NCI-H1105 treated with DMSO at 0.1 percent for 48 hours (cell line): Measurements from ENCODE around the gene OR13C5.
A peak's percentile ranks its signal among the peaks of the same experiment; 100 is the strongest.
"Not testable (repeated sequence)": the region's sequence is repeated elsewhere in the genome, so short reads cannot be mapped to it uniquely, and the experiment has no call there.

Experiments used
- DNase-seq: peaks from one replicate; lab custom pipeline; 2025; lab: John Stamatoyannopoulos, UW

Gene OR13C5, protein sequence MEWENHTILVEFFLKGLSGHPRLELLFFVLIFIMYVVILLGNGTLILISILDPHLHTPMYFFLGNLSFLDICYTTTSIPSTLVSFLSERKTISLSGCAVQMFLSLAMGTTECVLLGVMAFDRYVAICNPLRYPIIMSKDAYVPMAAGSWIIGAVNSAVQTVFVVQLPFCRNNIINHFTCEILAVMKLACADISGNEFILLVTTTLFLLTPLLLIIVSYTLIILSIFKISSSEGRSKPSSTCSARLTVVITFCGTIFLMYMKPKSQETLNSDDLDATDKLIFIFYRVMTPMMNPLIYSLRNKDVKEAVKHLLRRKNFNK

DNA sequence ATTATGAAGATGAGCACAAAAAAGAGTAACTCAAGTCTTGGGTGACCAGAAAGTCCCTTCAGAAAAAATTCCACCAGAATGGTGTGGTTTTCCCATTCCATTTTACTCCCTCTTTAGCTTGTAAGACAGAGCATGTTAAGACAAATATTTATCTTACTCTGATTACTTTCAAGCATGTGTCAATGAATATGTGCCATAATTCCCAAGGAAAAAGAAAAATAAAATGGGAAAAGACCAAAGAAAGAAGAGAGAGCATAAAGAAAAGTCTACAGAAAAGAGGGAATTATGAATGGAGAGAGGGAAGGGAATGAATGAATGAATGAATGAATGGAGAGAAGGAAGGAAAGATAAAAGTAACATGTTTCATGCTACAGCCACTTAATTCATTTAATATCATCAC lies at the start of gene OR13C5:
Gene OR13C5, minus strand, starts transcription at position 101 of the 400 bp plus-strand sequence. Its CDS starts 0 bp downstream, at position 101.
- not testable (repeated sequence) for DNase-seq

DNA sequence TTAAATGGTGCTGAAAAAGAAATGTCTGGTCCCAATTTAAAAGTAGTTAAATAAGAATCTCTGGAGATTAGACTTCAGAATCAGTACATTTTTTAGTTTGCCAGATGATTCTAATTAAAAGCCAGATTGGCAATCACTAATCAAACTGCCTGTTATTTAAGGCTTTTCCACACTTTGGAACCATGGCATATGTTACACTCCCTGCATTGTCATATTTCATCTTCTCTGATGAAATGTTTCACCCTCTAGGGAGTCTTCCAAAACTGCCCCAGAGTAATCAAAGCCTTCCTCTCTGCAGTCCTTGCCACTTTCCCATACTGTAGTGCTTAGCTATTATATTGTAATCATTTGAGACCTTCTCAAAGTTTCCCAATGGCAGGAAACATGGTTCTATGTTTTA lies 36.2 kb upstream of the OR13C5 start:
- DNase-seq = no peak

DNA sequence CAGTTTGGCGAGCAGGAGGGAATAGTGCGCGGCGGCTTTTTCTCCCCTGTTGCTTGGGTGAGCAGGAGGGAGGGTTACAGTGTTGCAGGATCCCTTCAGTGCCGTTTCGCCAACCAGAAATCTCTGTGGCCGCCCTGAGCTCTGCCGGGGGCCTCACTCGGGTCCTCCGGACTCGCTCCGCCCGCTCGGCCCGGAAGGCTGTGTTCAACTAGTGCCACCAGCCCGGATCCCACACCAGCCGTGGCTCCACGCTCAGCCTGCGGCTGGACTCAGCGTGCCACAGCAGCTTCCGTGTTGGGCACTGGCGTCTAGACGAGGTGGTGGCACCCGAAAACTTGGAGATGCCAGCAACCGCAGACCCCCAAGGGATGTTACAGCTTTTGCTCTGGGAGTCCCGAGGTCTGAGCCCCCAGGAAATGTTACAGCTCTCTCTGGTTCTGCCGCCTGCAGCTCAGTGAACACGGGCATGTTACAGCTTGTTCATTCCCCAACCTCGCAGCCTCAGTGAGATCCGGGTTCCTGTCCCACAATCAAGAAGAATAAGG lies 34.8 kb upstream of the OR13C5 start:
- DNase-seq = no peak

DNA sequence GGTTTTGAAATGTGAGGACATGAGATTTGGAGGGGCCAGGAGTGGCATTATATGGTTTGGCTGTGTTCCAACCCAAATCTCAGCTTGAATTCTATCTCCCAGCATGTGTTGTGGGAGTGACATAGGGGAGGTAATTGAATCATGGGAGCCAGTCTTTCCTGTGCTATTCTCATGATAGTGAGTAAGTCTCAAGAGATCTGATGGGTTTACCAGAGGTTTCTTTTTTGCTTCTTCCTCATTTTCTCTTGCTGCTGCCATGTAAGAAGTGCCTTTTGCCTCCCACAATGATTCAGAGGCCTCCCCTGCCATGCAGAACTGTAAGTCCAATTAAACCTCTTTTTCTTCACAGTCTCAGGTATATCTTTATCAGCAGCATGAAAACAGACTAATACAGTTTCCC lies 26.8 kb upstream of the OR13C5 start:
- not testable (repeated sequence) for DNase-seq

DNA sequence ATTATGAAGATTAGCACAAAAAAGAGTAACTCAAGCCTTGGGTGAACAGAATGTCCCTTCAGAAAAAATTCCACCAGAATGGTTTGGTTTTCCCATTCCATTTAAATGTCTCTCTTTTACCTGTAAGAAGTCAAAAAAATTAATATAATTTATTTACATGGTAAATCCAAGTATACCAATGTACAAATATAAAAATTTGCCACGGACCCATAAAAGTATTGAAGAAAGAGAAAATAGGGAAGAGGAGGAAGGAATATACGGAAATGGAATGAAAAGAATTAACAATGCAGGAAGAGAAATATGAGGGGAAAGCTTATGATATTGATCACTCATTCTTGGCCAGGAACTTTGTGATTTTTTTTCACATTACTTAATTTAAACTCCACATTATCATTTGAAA lies 18.9 kb upstream of the OR13C5 start, which contains the start of gene OR13C9:
Gene OR13C9, minus strand, starts transcription at position 101 of the 400 bp plus-strand sequence. Its CDS starts 0 bp downstream, at position 101.
- DNase-seq = no peak

DNA sequence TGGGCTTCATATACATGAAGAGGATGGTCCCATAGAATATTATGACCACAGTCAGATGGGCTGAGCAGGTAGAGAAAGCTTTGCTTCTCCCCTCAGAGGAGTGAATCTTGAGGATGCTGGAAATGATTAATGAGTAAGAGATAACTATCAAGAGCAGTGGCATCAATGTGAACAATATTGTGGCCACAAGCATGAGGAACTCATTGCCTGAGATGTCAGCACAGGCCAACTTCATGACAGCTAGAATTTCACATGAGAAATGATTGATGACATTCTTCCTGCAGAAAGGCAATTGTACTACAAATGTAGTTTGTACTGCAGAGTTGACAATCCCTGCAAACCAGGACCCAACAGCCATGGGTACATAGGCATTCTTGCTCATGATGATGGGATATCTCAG lies 18.2 kb upstream of the OR13C5 start:
- no peak for DNase-seq

DNA sequence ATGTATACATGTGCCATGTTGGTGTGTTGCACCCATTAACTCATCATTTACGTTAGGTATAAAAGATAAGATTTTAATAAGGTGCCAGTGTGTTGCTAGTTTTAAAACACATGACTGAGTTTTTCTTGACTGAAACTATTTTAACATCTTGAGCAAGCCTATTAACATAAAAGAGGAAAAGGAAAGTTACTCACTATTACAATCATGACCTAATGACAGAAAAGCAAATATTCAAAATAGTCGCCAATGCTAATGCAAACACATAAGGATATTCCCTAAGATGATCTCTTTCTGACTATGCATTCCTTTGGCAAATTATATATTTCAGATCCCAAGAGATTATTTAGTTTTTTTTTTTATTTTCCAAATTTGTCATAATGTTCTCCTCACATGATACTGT lies 12.0 kb upstream of the OR13C5 start:
- DNase-seq = no peak

DNA sequence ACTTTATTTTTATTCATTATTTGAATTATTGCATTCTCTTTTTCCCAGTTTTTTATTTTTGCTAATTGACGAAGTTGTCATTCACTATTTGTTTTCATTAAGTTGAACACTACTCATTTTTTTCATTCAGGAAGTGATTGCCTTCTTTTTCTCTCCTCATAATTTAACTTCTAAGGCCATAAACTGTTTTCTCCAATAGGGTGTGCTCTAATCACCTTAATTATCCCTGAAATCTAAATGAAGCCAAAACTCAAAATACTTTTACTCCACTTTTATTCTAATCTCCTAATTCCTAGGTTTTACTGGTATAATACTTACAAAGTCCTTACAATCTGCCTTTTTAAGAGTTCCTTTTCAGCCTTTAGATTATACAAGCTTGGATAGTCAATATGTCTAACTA lies 9.1 kb upstream of the OR13C5 start:
- DNase-seq = peak; percentile 23

DNA sequence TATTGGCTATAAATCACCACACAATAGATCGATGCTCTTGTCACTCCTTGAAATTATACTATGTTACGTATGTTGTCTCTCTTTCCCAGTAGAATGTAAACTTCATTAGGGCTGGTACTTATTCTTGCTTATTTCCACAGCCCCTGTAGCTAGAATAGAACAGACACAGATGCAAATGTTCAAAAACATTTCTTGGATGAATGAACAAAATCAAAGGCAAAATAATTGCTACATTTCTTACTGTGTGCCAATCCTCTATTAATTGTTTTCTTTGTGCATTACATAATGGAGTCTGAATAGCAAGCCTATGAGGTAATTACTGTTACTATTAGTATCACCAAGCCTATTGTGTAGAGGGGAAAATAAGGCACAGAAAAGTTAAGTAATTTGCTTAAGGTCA lies 6.9 kb upstream of the OR13C5 start:
- DNase-seq = peak; percentile 92

DNA sequence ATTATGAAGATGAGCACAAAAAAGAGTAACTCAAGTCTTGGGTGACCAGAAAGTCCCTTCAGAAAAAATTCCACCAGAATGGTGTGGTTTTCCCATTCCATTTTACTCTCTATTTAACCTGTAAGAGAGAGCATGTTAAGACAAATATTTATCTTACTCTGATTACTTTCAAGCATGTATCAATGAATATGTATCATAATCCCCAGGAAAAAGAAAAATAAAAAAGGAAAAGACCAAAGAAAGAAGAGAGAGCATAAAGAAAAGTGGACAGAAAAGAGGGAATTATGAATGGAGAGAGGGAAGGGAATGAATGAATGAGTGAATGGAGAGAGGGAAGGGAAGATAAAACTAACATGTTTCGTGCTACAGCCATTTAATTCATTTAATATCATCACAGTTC lies 6.3 kb upstream of the OR13C5 start, which contains the start of gene OR13C2:
Gene OR13C2, minus strand, starts transcription at position 101 of the 400 bp plus-strand sequence. Its CDS starts 0 bp downstream, at position 101.
- not testable (repeated sequence) for DNase-seq

DNA sequence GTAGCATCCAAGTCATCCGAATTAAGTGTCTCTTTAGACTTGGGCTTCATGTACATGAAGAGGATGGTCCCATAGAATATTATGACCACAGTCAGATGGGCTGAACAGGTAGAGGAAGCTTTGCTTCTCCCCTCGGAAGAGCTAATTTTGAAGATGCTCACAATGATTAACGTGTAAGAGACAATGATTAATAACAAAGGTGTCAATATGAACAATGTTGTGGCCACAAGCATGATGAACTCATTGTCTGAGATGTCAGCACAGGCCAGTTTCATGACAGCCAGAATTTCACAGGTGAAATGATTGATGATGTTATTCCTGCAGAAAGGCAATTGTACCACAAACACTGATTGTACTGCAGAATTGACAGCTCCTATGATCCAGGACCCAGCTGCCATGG lies 5.6 kb upstream of the OR13C5 start:
- DNase-seq = no peak

DNA sequence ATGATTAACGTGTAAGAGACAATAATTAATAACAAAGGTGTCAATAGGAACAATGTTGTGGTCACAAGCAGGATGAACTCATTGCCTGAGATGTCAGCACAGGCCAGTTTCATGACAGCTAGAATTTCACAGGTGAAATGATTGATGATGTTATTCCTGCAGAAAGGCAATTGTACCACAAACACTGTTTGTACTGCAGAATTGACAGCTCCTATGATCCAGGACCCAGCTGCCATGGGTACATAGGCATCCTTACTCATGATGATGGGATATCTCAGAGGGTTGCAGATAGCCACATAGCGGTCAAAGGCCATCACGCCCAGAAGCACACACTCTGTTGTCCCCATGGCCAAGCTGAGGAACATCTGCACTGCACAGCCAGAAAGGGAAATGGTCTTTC lies 464 bp downstream of the OR13C5 start:
- DNase-seq = not testable (repeated sequence)

DNA sequence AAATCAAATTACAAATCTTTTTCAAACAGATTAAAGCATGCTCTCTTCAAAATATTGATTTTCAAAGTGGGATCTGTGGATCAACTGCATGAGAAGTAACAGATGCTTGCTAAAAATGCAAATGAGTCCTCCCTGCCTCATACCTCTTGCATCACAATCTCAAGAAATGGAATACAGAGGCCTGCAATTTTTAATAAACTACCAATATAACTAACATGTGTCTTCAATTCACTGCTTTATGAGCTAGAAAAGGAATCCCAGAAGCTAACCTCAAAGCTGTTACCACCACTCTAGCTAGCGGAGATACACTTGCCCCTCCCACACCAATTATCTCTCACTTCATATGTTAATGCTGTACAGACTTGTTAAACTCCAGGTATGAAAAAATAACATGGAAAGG lies 9.6 kb downstream of the OR13C5 start:
- DNase-seq = no peak

DNA sequence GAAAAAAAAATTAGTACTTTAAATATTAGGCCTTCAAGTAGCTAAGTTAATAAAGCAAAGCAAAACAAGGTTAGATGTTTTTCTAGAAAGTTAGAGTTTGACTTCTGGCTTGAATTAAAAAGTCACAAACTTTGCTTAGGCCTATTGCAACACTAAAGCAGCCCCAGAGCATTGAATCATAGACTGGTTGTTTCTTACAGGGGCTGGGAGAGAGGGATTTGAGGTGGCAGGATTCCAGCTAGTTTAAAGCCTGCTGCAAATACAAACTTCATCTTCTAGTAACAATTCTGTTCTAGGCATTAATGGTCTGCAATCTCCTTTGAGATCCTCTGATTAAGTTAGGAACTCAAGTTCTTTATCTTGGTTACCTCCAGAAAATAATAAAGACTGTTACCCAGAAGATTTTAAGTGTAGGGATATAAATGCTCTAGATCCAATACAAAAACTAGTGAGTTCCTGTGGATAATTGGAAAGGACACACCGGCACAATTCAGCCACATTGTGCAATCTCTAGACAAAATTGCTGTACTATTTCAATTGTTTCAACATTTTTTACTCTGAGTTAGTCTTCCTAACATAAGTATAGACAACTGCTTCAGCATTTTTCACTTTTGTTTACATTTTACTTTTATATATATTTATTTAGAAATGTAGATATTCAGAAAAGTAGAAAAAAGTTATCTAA lies 12.6 kb downstream of the OR13C5 start:
- no peak for DNase-seq

DNA sequence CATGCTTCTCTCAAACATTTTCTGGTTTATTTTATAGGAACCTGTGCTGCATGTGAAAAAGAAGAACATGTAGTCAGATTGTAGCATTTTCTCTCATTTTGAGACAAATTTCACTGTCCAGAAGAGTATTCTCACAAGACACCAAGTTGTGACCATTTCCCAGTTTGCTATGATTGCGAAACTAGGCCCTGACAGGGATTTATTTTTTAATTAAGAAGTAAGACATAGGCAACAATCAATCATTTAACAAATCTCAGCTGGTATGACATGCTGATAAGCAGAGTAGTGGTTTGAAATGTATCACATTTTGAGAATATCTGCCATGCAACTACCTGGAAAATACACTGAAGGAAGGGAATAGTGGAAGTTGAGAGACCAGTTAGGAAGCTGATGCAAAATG lies 18.7 kb downstream of the OR13C5 start:
- DNase-seq = no peak

DNA sequence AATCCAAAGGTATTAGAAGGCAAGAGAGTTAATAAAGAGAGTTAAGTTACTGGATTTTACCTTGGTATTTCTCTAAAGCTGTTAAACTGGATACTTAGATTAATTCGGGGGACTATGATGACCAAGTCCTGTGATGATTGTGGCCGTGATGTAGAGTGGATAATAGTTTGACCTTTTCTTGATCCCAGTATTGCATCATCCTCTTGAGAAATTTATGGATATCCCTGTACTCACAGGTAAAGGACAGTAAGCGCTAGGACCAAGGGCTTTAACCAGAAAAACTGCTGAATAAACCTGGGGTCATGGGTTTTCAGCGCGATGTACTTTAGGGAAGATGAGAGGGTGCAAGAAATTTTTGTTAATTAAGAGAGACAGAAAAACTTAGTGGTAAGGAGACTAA lies 21.9 kb downstream of the OR13C5 start:
- DNase-seq = no peak

DNA sequence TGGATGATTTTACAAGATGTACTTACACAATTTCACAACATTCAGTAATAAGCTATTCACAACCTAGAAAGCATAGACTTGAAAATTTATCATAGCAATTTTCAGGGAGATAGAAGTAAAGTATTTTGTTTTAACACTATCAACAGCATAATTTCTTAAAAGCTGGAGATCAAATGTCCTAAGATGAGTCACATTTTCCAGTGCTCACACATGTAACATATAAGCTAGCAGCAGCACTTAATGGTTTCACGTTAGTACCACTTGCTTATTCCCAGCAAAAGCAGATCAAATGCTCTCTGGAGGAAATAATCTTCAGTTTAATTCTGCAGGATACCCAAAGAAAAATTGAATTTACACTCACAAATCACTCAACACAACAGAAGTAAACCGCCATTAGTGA lies 23.8 kb downstream of the OR13C5 start:
- no peak for DNase-seq

DNA sequence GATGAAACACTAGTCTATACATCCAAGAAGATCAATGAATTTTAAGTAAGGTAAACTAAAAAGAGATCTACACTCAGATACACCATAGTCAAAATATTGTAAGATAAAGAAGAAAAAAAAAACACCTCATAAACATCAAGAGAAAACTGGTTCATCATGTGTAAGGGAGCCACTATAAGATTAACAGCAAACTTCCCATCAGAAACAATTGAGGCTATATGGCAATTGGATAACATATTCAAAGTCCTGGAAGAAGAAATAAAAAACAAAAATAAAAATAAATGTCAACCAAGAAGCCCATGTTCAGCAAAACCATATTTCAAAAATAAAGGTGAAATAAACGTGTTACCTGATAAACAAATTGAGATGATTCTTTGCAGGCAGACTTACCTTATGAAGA lies 26.6 kb downstream of the OR13C5 start:
- peak; percentile 17 for DNase-seq

DNA sequence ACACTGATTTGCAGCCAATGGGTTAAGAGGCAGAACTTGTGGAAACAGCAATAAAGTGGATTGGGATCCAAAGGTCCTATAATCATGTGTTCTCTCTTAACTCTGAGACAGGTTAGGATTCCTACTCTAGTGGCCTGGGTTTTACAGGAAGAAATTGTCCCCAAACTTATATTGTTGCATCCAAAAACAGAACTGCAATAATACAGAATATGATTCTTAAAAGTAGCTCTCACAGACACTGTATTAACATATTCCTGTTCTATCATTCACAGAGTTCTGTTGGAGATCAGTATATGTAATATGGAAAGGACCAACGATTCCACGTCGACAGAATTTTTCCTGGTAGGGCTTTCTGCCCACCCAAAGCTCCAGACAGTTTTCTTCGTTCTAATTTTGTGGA lies 30.3 kb downstream of the OR13C5 start, which contains the start of gene OR13C8:
Gene OR13C8, plus strand, starts transcription at position 301 of the 400 bp plus-strand sequence. Its CDS starts 0 bp downstream, at position 301.
- DNase-seq = no peak

DNA sequence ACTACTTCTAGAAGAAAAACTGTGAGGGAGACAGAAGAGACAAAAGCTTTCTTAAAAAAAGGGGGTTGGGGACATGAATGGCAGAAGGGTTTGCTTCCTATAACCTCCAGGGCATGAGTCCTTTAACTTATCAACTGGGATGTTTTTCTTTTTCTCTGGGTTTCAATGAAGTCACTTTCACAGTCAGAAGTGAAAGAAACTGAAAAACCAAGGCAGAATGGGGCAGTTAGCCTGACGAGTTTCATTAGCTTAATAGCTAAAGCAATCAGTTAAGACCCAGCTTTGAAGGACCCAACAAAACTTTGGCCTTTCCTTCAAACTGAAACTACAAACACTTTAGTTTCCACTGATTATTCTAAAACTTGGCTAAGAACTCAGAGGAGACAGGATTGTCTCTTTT lies 34.9 kb downstream of the OR13C5 start:
- DNase-seq = no peak

DNA sequence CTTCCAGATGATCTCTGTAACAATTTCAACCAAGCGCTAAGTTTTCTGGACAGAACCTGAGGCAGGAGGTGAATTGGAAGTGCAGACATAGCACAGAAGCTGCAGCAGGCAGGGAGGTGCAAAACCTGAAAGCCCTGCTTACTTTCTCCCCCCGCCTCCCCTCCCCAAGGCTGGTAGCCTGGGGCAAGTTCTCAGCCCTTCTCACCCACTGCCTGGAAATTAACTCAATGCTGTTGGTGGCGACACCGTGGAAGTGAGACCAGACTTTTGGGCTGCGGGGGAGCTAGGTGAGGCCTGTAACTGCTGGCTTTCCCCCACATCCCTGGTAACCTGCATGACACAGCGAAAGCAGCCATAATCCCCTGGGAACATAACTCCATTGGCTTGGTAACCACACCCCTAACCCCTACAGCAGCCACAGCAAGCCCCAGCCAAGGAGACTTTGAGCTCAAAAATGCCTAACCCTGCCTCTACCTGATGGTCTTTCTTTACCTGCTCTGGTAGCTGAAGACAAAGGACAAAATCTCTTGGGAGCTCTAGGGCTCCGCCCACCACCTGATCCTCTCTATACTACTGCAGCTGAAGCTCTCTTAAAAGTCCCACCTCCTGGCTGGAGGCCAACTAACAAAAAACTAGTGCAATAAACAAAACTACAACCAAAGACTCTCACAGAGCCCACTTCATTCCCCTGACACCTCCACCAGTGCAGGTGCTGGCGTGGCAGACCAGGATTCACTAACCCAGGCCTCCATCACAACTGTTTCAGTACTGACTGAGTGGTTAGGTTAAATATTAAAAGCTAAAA lies 42.2 kb downstream of the OR13C5 start:
- DNase-seq = peak; percentile 19

DNA sequence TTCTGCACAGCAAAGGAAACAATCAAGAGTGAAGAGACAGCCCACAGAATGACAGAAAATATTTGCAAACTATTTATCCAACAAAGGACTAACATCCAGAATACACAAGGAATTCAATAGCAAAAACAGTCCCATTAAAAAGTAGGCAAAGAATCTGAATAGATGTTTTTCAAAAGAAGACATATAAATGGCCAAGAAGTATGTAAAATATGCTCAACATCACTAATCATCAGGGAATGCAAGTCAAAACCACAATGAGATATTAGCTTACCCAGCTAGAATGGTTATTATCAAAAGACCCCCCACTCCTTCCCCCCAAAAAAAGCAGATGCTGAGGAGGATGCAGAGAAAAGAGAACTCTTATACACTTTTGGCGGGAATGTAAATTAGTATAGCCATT lies 43.7 kb downstream of the OR13C5 start:
- no peak for DNase-seq
